Upper lobe of left lung (tissue), 4 donors: ENCODE data around the gene KCNJ11.

Source experiments
- POLR2A ChIP-seq, 4 donors: fragments of 450-650 bp; IDR thresholded peaks; one replicate each; pipeline ENCODE4 v1.5.1; 2016 to 2017; ENCODE audit warnings: antibody characterized with exemption in 4 of 4, mild to moderate bottlenecking in 2 of 4
- TF ChIP-seq, protein P1 (sequence below), 6 experiments: fragments of 450-650 bp in 4 of 6; fragments of 200-600 bp in 2 of 6; sonication (generic) in 2 of 6; IDR thresholded peaks; one replicate each; pipeline ENCODE4 v1.5.1; 2016 to 2019; ENCODE audit warnings: antibody characterized with exemption in 6 of 6

DNA sequence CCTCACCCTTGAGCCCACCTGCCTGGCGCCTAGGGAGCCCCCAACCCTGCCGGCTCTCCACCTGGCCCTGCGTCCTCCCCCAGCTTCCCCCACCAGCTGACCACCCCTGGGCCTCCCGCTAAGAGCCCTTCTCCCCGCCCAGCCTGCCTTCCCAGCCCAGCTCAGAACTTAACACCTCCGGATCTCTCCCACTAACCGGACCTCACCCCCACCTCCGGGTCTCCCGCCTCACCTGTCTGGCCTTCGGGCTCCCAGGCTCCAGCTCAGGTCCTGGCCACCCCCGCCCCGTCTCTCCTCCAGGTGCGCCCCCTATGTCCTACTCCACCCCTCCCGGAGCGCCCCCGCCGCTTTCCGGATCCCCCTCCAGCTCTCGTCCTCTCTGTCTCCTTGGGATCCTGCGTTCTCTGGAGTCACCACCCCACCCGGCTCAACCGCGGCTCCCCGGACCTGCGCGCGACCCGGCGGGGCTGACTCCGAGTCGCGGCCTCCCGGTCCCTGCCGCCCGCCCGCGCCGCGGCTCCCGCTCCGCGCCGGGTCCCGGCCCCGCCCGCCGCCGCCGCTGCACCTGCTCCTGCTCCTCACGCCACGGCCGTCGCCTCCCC lies at the start of gene KCNJ11:
- TF ChIP-seq, protein P1, sequence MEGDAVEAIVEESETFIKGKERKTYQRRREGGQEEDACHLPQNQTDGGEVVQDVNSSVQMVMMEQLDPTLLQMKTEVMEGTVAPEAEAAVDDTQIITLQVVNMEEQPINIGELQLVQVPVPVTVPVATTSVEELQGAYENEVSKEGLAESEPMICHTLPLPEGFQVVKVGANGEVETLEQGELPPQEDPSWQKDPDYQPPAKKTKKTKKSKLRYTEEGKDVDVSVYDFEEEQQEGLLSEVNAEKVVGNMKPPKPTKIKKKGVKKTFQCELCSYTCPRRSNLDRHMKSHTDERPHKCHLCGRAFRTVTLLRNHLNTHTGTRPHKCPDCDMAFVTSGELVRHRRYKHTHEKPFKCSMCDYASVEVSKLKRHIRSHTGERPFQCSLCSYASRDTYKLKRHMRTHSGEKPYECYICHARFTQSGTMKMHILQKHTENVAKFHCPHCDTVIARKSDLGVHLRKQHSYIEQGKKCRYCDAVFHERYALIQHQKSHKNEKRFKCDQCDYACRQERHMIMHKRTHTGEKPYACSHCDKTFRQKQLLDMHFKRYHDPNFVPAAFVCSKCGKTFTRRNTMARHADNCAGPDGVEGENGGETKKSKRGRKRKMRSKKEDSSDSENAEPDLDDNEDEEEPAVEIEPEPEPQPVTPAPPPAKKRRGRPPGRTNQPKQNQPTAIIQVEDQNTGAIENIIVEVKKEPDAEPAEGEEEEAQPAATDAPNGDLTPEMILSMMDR (IDR thresholded peaks at IDR 0.05), result no peak
- TF ChIP-seq POLR2A (IDR thresholded peaks at IDR 0.05), result no peak
